IPS-20b (cell line): ENCODE data around the gene MUC21.

Source experiments
- H3K27ac ChIP-seq: one replicate; pipeline ENCODE4 v1.5.1; 2013; ENCODE audit warnings: low read length
- H3K27me3 ChIP-seq: 2 replicates; pipeline ENCODE4 v1.6.1; 2013; ENCODE audit warnings: mild to moderate bottlenecking, low read length, inconsistent platforms; ENCODE audit not compliant: insufficient read depth
- H3K36me3 ChIP-seq: 2 replicates; pipeline ENCODE4 v1.6.1; 2013; ENCODE audit warnings: low read depth, mild to moderate bottlenecking, inconsistent platforms, low read length, moderate library complexity; ENCODE audit not compliant: insufficient read depth
- H3K4me1 ChIP-seq: 2 replicates; pipeline ENCODE4 v1.6.1; 2013; ENCODE audit warnings: mild to moderate bottlenecking, control low read depth, inconsistent platforms, low read length, moderate library complexity; ENCODE audit not compliant: insufficient read depth
- H3K4me3 ChIP-seq: 2 replicates; pipeline ENCODE4 v1.5.1; 2013; ENCODE audit warnings: mild to moderate bottlenecking, low read length, inconsistent platforms
- H3K9ac ChIP-seq: 2 replicates; pipeline ENCODE4 v1.6.1; 2013; ENCODE audit warnings: low read depth, mild to moderate bottlenecking, inconsistent platforms, low read length, moderate library complexity
- H3K9me3 ChIP-seq: 2 replicates; pipeline ENCODE4 v1.6.1; 2013; ENCODE audit warnings: mild to moderate bottlenecking, low read depth, low read length, inconsistent platforms; ENCODE audit not compliant: insufficient read depth

The MUC21 gene

GRCh38 chr6:30983439-30983838 lies at the start of gene MUC21:
Gene MUC21, plus strand, starts transcription at chr6:30983718. Its CDS starts 241 bp downstream, at chr6:30983959.
- Histone ChIP-seq H3K36me3 (no peaks in the 10 kb centered on the region), H3K9me3 (no peaks in the 10 kb centered on the region), H3K4me3 (no peak within 1 kb of the TSS), H3K27ac (no peak within 1 kb of the TSS), H3K4me1 (no peaks in the 10 kb centered on the region), H3K27me3 (no peaks in the 10 kb centered on the region), H3K9ac (no peak within 1 kb of the TSS)

- H3K4me3 ChIP-seq = no peak overlapping the region
- H3K27me3 ChIP-seq = no peaks in the 10 kb centered on the region
- no peak overlapping the region for H3K27ac ChIP-seq
- no peaks in the 10 kb centered on the region for H3K36me3 ChIP-seq
- H3K9ac ChIP-seq = no peak overlapping the region
- no peaks in the 10 kb centered on the region for H3K9me3 ChIP-seq
- no peaks in the 10 kb centered on the region for H3K4me1 ChIP-seq
Measured at GRCh38 chr6:30935018-30935417, 48.5 kb upstream of the MUC21 start.

DNA sequence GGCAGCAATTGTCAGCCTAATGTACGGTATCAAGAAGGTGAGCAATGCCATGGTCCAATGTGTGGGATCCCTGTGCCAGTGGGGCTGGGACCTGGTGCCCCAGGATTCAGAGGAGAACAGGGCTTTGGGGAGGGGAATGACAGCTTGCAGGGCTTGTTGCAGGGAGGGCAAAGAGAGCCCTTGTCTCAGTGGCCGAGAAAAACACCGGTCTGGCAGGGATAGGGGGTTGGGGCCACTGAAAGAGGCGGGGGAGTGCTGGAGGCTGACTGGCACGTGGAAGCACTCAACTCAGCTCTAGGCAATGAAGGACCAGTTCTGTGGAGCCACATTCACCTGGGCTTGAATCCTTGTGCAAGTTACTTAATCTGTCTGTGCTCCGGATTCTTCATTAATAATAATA lies 46.3 kb upstream of the MUC21 start:
- no peaks in the 10 kb centered on the region for H3K9me3 ChIP-seq
- peaks cover 3% of the 10 kb centered on the region; the same call in 1 of the 2 replicates for H3K4me1 ChIP-seq
- H3K27me3 ChIP-seq = no peaks in the 10 kb centered on the region
- H3K4me3 ChIP-seq = no peak overlapping the region
- no peak overlapping the region for H3K9ac ChIP-seq
- H3K27ac ChIP-seq = no peak overlapping the region
- H3K36me3 ChIP-seq = no peaks in the 10 kb centered on the region

GRCh38 chr6:30938730-30939129 lies 44.8 kb upstream of the MUC21 start:
- H3K27me3 ChIP-seq = no peaks in the 10 kb centered on the region
- no peaks in the 10 kb centered on the region for H3K9me3 ChIP-seq

GRCh38 chr6:30939473-30939872 lies 44.0 kb upstream of the MUC21 start:
- Histone ChIP-seq H3K9me3 (no peaks in the 10 kb centered on the region), H3K36me3 (no peaks in the 10 kb centered on the region), H3K4me3 (no peak overlapping the region), H3K4me1 (peaks cover 6% of the 10 kb centered on the region; the same call in 1 of the 2 replicates), H3K27ac (no peak overlapping the region), H3K27me3 (no peaks in the 10 kb centered on the region), H3K9ac (no peak overlapping the region)

More at GRCh38 chr6:30938730-30939129, 44.8 kb upstream of the MUC21 start:
- Histone ChIP-seq H3K9ac (no peak overlapping the region), H3K4me1 (peaks cover 6% of the 10 kb centered on the region; the same call in 1 of the 2 replicates), H3K4me3 (no peak overlapping the region), H3K27ac (no peak overlapping the region), H3K36me3 (no peaks in the 10 kb centered on the region)

DNA sequence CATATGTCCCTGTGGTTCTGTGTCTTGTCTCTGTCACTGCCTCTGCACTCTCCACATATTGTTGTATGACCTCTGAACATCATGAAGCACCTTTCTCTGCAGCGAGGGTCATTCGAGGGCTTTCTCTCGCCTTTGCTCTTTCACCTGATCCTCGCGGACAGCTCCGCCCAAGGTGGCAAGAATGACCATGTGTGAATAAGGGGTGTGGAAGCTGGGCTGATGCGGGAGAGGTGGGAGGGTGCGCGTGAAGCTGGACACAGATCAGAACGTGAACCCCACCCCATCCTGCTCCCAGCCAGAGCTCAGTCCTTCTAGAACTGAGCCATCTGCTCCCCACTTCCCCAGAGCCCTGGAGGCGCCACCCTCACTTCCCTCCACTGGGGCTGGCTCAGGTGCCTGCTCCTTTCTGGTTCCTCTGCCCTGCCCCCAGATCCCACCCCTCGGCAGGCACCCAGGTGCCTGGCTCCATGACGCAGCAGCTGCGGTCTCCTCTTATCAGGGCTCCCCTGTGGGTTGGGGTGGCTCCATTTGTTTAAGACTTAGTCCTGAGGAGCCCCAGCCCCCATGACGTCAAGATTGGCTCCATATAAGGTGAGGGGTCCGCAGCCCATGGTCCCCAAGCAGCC lies 43.0 kb upstream of the MUC21 start, which contains the start of gene MUCL3:
TSS of gene MUCL3 (plus strand) at position 613 of the 626 bp plus-strand sequence. CDS start 27 bp downstream, outside the sequence.
- Histone ChIP-seq H3K4me3 (no peak within 1 kb of the TSS), H3K9me3 (no peaks in the 10 kb centered on the region), H3K4me1 (peaks cover 6% of the 10 kb centered on the region; the same call in 1 of the 2 replicates), H3K9ac (no peak within 1 kb of the TSS), H3K36me3 (no peaks in the 10 kb centered on the region), H3K27me3 (no peaks in the 10 kb centered on the region), H3K27ac (no peak within 1 kb of the TSS)

DNA sequence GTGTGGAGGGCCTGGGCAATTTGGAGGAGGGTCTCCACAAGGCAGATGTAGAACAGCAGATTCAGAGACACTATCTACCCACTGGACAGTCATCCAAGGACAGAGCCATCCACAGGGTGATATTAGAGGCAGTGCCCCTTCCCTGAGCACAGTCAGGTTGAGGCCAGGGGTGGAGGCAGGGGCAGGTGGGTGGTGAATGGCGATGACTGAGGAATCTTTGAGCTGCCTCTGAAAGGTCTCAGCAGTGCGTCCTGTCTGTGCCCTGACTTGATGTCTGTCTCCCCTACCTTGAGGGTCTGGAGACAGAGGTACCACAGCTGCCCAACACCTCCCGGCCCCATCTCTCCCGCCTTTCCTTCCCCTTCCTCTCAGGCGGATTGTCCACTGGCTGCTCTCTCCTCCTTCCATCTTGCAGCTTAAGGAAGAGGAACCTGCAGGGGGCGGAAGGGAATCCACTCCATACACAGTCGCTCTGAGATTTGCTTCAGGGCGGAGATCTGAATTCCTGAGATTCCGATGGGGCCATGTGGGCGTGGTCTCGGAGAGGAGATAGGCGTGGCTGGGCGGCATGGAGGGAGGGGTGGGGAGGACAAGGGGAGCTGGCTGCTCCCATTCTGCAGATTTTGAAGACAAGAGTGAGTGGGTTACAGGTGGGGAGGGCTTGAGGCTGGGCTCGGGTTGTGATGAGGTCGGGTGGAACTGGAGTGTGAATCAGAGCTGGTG lies 41.0 kb upstream of the MUC21 start:
- peak overlapping the region; percentile 24; the same call in 1 of the 2 replicates for H3K4me3 ChIP-seq
- no peak overlapping the region for H3K27ac ChIP-seq
- no peaks in the 10 kb centered on the region for H3K36me3 ChIP-seq
- no peaks in the 10 kb centered on the region for H3K9me3 ChIP-seq
- peak overlapping the region; percentile 18; the same call in 1 of the 2 replicates for H3K9ac ChIP-seq
- H3K27me3 ChIP-seq = no peaks in the 10 kb centered on the region
- peaks cover 6% of the 10 kb centered on the region; the same call in 1 of the 2 replicates for H3K4me1 ChIP-seq

GRCh38 chr6:30944051-30944450 lies 39.5 kb upstream of the MUC21 start:
- no peaks in the 10 kb centered on the region for H3K9me3 ChIP-seq
- peaks cover 6% of the 10 kb centered on the region; the same call in 1 of the 2 replicates for H3K4me1 ChIP-seq
- no peak overlapping the region for H3K27ac ChIP-seq
- no peak overlapping the region for H3K9ac ChIP-seq
- no peak overlapping the region for H3K4me3 ChIP-seq
- H3K27me3 ChIP-seq = no peaks in the 10 kb centered on the region
- no peaks in the 10 kb centered on the region for H3K36me3 ChIP-seq

GRCh38 chr6:30945281-30945680 lies 38.2 kb upstream of the MUC21 start:
- Histone ChIP-seq H3K9me3 (no peaks in the 10 kb centered on the region), H3K27me3 (no peaks in the 10 kb centered on the region), H3K27ac (no peak overlapping the region), H3K4me1 (peaks cover 6% of the 10 kb centered on the region; the same call in 1 of the 2 replicates), H3K36me3 (no peaks in the 10 kb centered on the region), H3K4me3 (no peak overlapping the region), H3K9ac (no peak overlapping the region)

- Histone ChIP-seq H3K4me3 (no peak overlapping the region), H3K27me3 (peaks cover 10% of the 10 kb centered on the region; the same call in 1 of the 2 replicates), H3K36me3 (no peaks in the 10 kb centered on the region), H3K4me1 (peaks cover 3% of the 10 kb centered on the region; the same call in 1 of the 2 replicates), H3K9ac (no peak overlapping the region), H3K27ac (no peak overlapping the region), H3K9me3 (peaks cover 4% of the 10 kb centered on the region; the same call in 1 of the 2 replicates)
Measured at GRCh38 chr6:30947231-30947630, 36.3 kb upstream of the MUC21 start.

GRCh38 chr6:30948811-30949210 lies 34.7 kb upstream of the MUC21 start:
- Histone ChIP-seq H3K4me3 (no peak overlapping the region), H3K27me3 (peaks cover 26% of the 10 kb centered on the region), H3K27ac (no peak overlapping the region), H3K4me1 (no peaks in the 10 kb centered on the region), H3K36me3 (no peaks in the 10 kb centered on the region), H3K9me3 (peaks cover 4% of the 10 kb centered on the region; the same call in 1 of the 2 replicates), H3K9ac (no peak overlapping the region)
